CD4-positive, alpha-beta T cell treated with Interferon alpha-2 for 1 hour (primary cell): ENCODE results near the gene SLC25A18.

Source experiments
- DNase-seq, 2 donors: peaks; one replicate each; pipeline ENCODE4 v3.0.0-alpha.2; 2020 to 2022

The SLC25A18 gene

DNA sequence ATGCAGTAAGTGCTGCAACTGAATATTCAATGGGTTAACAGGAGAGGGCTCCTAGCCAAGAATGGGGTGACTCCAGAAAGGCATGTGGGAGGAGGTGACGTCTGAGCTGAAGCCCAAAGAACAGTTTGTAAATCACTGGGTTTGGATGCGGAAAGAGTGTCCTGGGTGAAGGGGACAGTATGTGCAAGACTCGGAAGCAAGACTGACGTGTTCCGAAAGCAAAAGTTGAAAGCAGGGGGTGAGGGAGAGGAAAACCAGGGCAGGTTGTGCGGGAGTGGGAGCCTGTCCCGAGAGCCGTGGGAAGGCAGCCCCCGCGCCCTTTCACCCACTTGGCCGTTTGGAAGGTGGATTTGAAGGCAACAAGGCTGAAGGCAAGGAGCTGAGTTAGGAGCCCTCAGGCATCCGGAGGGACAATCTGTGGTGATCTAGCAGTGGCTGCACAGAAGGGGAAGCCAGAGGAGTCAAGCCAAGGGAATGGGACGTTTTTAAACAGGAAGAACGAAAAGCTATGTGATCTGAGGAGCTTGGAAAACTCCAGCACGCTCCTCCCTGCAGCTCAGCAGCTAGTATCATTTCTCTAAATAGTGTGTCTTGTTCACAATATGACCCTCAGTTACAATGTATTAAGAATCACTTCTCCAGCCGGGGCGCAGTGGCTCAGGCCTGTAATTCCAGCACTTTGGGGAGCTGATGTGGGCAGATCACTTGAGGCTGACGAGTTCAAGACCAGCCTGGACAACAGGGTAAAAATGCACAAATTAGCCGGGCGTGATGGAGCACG is 7.7 kb downstream of the SLC25A18 start:
- no peak for DNase-seq

DNA sequence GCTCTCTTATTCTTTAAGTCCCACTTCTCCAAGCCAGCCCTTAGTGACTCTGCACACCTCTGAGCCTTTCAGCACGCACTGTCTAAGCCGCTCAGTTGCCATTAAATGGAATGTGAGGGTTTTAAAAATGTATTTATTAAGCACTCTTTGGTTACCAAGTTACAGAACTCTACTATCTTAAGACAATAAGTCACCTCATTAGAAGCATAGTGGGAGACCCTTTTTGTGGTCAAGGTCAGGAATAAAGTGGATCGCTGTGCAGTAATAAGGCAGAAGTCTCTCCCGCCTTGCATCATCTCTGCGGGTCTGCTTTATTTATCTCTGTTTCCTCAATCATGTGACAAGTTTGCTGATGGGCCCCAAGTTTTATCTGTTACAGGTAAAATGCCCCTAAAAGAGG is 11.9 kb downstream of the SLC25A18 start:
- no peak for DNase-seq

DNA sequence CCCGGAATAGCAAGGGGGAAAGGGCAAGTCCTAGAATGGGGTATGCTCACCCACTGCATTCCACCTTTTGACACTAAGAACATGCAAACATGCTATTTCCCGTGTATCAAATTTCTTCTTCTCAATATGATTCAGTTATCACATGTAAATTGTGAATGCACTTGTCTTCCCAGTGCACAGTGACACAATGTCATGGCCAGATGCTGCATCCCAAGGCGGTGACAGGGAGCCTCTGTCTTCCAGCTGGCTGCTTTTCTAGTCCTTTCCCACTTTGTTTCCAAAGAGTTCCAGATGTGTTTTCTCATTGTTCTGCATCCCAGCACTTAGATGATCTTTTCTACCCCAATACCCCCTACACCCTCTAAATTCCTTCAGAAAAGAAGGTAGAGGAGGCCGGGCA is 12.4 kb downstream of the SLC25A18 start:
- no peak for DNase-seq

DNA sequence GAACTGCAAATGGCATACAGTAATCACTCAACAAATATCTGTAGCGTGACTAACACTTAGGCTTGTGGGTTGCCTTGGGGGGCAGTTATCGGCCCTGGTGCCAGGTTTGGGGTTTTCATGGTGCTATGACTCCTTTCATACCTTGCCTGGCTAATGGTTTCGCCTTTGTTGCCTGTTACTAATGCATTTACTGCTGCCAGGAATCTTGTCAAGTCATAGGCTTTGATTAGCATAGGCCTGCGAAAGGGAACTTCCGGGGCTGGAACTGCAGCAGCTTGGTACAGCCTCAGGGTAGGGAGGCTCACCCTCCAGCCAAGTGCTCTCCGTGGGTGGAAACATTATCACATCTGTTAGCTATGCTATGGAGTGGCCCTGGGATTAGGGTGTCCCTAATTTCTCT is 13.2 kb downstream of the SLC25A18 start:
- DNase-seq = no peak

DNA sequence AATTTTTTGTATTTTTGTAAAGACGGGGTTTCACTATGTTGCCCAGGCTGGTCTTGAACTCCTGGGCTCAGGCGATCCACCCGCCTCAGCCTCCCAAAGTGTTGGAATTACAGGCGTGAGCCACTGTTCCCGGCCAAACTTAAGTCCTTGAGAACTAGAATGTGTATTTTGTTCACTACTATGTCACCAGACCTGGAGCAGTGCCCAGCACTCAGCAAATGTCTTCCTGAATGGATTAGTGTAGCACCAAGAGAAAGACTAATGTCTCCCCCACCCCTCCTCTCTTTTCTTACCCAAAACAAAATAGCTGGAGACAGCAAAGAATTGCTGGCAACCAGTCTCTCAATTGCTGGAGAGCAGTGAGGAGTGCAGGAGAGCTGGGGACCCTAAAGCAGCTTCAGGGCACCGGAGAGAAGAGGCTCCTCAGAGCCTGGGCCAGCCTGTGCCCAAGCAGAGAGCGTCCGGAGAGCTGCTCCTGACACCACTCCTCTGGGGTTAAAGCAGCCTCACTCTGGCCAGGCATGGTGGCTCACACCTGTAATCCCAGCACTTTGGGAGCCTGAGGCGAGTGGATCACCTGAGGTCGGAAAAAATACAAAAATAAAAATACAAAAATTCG is 14.9 kb downstream of the SLC25A18 start:
- no peak for DNase-seq

DNA sequence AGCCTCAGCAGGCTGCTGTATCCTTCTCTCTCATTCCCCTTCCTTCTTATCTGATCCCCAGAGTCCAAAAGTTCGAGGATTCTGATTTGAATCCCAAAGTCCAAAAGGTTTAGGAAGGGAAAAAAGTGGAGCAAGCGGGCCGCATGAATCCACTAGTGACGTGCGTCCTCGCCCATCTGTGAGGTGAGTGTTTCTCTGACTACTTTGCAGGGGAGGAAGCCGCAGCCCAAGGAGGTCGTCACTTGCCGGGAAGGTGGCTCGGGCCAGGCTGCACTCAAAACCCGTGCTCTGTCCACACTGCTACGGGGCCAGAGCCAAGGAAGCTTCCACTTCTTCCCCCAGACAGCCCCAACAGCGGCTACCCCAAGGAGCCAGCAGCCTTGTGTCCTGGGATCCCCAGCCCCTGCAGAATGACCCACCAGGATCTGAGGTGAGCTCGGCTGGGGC is 16.3 kb downstream of the SLC25A18 start:
- DNase-seq = no peak

DNA sequence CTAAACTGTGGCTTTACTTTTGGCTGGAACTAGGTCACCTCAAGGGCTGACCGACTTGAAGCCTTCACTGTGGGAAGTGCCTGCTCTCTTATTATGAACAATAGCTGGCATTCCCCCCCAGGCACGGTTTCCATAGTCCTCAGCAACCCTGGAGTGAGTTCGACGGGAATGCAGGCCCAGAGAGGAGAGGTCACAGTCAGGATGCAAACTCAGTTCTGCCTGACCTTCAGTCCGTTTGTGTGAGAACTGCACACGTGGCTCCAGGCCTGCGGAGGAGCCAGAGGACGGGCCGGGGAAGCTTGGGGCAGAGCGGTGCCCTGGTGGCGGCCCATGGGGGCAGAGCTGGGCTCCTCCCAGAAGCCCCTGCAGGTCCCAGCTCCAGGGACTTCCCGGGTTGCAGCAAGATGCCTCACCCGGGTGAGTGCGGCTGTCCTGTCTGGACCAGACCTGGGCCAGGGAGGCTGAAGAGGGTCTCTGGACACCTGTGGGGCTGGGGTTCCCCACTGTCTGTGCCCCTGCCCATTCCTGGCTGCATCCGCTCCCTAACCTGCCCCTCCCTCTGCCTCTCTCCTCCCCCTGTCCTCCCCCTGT is 17.2 kb downstream of the SLC25A18 start:
- no peak for DNase-seq

DNA sequence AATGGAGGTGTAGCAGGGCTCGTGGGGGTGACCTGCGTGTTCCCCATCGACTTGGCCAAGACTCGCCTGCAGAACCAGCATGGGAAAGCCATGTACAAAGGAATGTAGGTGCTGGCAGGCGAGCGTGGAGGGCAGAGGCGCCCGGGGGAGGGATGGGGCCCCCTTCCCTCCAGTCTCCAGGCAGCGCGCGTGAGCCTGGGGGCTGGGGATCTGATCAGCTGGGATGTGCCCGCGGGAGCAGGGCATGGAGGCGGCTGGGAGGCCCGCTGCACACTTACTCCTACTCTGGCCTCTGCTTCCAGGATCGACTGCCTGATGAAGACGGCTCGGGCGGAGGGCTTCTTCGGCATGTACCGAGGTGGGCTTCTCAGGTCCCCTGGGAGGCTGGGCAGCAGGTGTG is 17.8 kb downstream of the SLC25A18 start:
- no peak for DNase-seq

DNA sequence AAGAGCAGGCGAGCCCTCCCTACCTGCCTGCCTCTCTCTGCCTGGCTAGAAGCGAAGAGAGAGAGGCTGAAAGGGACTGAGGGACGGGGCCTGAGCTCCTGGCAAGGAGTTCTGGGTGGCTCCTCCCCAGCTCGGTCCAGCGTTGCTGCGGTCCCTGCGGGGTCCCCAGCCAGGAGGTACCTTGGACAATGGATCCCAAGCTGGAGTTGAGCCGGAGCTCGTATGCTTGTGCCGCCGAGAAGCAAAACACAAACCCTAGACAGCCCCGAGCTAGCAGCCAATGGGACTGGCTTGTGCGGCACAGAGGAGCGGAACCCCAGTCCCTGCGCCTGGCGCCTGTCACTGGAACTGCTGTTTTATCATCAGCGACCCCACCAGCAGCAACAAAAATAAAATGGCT is 18.3 kb downstream of the SLC25A18 start:
- no peak for DNase-seq

DNA sequence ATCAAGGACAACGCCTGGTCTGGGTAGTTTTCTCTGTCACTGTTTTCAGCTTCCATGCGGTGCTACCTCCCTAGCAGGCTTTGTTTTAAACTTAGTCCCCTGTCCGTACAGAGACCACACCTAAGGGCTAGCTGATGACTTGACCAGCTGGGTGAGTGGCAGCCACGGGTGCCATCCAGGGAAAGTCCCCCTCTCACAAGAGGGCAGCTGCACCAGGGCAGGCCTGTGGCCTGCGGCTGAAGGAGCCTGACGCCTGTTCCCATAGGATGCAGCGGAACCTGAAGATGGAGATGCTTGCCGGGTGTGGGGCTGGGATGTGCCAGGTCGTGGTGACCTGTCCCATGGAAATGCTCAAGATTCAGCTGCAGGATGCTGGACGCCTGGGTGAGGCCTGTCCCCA is 19.9 kb downstream of the SLC25A18 start:
- DNase-seq = no peak

DNA sequence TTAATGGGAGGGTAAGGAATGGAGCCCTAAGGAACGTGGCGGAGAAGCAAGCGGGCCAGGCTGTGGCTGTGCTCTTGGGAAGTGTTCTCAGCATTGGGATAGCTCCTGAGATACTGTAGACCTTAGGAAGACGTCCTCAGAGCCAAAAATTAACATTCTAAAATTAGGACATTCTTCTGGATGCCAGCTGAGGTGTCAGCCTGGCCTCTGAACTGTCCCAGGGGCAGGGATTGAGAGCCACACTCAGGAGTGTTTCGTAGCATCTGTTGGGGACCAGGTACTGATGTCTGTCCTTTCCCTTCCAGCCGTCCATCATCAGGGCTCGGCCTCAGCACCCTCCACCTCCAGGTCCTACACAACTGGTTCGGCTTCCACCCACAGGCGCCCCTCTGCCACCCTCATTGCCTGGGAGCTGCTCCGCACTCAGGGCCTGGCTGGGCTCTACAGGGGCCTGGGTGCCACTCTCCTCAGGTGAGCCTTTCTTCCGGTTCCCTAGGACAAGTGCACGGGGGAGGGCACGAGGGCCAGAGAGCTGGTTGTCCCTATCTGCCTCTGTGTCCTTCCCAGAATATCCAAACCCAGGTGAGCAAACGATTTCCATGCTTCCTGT is 23.6 kb downstream of the SLC25A18 start:
- no peak for DNase-seq

DNA sequence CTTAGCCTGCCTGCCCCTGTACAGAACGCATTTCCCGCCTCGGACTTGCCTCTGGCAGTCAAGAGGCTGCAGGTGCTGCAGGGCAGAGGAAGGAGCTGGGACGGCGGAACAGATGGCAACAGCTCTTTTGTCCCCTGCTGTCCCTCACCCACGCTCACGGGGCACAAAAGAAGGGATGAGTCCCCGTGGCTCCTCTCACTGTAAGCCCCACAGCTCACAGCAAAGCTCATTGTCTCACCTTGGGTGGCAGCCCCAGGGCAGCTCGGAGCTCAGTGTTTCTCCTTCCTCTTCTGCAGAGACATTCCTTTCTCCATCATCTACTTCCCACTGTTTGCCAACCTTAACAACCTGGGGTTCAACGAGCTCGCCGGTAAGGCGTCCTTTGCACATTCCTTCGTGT is 24.3 kb downstream of the SLC25A18 start:
- DNase-seq = no peak

DNA sequence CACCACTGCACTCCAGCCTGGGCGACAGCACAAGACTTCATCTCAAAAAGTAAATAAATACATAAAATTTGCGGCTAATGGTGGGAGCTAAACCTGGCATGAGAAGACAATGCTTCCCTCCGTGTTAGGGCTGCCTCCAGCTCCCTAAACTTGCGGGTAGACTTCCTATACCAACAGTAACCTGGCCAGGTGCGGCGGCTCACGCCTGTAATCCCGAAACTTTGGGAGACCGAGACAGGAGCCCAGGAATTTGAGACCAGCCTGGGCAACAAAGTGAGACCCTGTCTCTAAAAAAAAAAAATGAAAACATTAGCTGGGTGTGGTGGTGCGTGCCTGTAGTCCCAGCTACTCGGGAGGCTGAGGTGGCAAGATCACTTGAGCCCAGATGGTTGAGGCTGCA is 25.3 kb downstream of the SLC25A18 start:
- DNase-seq = no peak

DNA sequence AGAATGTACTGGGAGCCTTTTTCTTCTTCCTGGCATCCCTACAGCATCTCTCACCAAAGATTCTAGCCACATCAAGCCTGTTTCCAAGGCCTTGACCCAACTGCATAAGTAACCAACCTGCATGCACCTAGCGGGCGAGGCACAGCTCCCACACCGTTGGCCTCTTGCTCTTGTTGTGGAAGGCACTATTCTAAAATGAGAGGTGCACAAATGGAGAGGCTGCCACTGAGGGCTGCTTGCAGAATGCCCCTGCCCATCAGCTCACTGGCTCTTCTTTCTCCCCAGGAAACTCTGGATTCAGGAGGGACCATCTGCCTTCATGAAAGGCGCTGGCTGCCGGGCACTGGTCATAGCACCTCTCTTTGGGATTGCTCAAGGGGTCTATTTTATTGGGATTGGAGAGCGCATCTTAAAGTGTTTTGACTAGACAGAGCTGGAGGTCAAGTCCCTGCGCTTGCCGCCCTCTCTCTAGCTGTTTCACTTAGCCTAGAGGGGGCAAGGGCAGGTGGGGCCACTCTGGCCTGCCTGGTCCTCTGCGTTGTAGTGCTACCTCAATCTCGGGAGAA is 26.6 kb downstream of the SLC25A18 start:
- DNase-seq = no peak

DNA sequence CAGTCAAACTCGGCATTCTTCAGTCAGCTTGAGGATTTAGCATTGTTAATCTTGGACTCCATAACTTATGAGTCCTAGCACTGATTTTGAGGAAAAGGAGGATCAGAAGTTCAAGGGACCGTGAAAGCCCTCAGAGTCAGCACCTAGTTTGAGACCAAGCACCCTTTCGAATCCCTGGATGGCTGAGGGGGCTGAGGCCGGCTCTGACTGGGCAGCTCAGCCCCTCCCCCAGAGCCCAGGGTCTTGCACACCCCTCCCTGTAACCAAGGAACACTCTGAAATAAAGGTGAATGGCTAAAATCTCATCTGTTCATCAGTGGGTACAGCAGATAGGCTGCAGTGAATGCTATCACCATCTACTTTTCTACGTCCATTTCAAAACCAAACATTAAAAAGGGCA is 27.3 kb downstream of the SLC25A18 start:
- DNase-seq = no peak

DNA sequence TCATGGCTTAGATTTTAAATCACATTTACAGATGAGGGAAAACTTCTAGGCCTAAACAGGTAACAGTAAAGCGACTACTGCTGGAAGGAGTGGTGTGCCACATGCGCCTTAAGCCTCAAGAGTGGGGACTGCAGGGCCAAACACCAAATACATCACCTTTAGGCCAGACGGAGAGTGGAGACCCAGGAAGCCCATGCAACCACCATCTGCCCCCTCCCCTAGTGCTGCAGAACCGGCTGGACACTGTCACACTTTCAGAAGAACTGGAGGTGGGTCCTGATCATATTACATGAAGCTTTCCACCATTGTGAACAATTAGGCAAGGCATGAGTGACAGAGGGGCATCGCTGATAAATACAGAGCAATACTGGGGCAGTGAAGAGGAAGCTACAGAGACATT is 28.9 kb downstream of the SLC25A18 start:
- DNase-seq = no peak

DNA sequence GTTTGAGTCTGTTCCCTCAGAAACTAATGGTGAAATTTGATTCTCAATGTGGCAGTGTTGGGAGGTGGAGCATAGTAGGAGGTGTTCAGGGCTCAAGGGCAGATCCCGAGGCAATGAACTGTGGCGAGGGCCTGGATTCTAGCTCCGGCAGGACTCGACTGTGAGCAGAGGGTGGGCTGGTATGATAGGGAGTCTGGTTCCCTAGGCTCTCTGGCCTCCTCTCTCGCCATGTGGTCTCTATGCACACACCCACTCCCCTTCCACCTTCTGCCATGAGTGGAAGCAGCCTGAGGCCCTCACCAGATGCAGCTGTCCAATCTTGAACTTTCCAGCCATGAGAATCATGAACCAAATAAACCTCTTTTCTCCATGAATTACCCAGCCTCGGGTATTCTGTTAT is 32.9 kb downstream of the SLC25A18 start:
- no peak for DNase-seq

DNA sequence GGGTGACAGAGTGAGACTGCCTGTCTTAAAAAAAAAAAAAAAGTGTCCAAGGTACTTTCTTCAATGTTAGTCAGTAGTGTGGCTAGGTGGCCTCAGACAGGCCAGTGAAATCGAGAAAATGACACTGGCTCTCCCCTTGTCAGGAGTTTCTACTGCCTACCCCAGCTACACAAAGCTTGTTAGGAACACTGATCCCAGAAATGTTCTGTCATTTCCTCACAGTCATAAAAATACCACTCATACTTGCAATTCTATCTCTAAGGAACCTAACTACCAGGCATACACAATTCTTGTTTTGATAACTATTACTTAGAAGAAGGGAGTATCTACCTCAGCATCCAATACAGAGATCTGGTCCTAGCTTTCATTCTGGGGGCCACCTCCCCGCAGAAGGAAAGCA is 33.9 kb downstream of the SLC25A18 start:
- DNase-seq = no peak

DNA sequence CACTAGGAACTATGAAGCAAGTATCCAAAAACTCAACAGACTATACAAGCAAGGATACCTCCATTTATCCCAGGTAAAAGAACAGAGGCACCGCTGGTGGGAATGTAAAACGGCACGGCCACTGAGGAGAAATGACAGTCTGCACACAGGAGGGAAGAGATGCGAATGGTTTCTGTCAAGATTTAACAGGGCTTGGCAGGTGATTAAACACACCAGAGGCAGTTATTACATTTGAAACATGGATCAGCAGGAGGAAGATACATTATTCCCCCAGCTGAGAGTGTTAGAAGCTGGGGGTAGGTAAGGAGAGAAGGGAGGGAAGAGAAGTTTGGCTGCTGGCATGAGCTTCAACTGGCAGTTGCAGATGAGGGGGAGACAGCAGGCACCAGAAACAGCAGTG is 35.0 kb downstream of the SLC25A18 start:
- no peak for DNase-seq

DNA sequence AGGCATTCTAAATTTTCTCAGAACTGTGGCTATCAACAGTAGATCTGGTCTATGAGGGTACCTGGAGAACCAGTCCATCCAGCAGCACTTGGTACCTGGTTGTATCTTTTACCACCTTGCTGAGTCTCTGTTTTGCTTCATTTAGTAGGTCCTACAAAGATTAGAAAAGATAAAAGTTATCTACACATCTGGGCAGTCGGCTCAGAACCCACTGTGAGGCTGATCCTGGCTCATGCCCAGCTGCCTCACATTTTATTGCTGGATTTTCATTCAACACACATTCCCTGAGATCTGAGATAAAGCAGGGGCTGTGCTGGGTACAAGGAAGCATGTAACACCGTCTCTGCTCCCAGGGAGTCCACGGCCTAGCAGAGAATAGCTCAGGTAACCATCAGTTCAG is 37.7 kb downstream of the SLC25A18 start:
- DNase-seq = no peak

DNA sequence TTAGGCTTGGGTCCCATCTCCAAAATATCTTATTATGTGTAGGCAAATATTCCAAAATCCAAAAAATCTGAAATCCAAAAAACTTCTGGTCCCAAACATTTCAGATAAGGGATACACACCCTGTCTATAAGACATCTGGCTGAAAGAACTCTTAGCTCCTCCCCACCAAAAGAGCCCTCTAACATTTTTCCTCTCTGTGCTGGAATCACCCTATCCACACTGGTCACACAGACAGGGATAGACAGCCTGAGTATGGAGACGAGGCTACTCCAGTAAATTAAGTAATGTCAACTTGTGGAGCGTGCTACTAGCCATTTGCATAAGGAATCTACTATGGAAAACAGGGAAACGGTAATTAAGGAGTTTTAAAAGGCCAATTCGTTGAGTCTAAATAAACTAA is 40.4 kb downstream of the SLC25A18 start:
- DNase-seq = no peak

DNA sequence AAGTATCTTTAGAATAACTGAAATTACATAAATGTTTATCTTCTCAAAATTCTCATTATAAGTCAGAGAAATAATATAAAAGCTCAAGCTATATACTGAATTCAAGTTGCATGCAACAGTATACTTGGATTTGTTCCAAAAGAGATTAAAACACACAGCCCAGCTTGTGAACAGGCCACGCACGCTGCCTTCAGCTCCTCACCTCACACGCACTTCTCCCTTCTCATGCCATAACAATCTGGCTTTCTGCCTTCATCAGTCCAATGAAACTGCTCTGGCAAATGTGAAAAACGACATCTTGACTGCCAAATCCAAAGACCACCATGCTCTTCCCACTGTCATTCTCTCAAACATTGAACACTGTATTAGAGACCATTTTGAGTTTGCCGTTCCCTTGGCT is 43.2 kb downstream of the SLC25A18 start:
- no peak for DNase-seq

DNA sequence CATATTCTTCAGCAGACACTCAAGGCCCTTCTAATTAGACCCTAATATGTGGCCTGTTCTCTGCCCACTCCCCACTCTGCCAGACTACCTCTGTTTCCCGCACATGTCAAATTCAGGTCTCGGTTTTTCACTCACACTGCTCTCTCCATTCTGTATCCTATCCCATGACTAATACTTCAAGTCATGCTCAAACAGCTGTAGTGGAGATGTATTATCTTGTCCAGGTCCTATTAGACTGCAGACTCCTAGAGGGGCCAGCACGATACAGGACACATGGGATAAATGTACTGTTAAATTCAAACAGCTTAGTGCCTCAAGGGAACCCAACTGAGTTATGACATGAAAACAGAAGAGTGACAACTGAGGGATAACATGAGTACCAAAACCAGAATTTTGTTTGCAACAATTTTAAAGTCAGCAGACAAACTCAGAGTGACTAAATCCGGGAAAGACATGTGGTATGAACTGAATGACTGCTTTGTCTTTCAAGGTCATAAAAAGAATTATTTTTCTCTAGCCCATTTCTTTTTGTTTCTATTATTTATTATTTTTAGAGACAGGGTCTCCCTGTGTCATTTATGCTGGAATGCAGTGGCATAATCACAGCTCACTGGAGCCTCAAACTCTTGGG is 44.7 kb downstream of the SLC25A18 start:
- DNase-seq = no peak
